Activated CD8-positive, alpha-beta T cell treated with anti-CD3 and anti-CD28 coated beads, Interleukin-2, amount 10 ng/mL, durations not matched to agents 7 days and 5 days (primary cell): ENCODE results near the gene NIFK. TPM values are rescaled to one million over a fixed set of nuclear protein-coding genes. Genes with fewer than 3 reads are reported as not detected.

ENCODE experiments used
- ATAC-seq: fragments of 150-1000 bp; cut with Tn5 transposase; one replicate; pipeline ENCODE4 v1.10.0; 2021; ENCODE audit warnings: moderate library complexity
- CTCF ChIA-PET: fragments of 350-600 bp; sonication (Branson Sonifier 250); formaldehyde crosslinking; loops from one replicate; lab custom pipeline; 2021; ENCODE audit warnings: antibody characterized with exemption; lab: Charles Lee
- POLR2A ChIA-PET: fragments of 350-600 bp; sonication (Branson Sonifier 250); formaldehyde crosslinking; loops from one replicate; lab custom pipeline; 2021; ENCODE audit warnings: antibody characterized with exemption; lab: Charles Lee
- DNase-seq: peaks from one replicate; pipeline ENCODE4 v3.0.0-alpha.2; 2020
- H3K27ac Mint-ChIP-seq: one replicate; pipeline ENCODE4 v1.8.0; 2021; ENCODE audit warnings: mild to moderate bottlenecking, mixed read lengths
- H3K27me3 Mint-ChIP-seq: one replicate; pipeline ENCODE4 v1.8.0; 2021; ENCODE audit warnings: low read depth, mixed read lengths
- H3K36me3 Mint-ChIP-seq: one replicate; pipeline ENCODE4 v1.8.0; 2021; ENCODE audit warnings: low read depth, mixed read lengths
- H3K4me1 Mint-ChIP-seq: one replicate; pipeline ENCODE4 v1.8.0; 2021; ENCODE audit warnings: low read depth, mixed read lengths
- H3K4me3 Mint-ChIP-seq: one replicate; pipeline ENCODE4 v1.8.0; 2021; ENCODE audit warnings: mild to moderate bottlenecking, mixed read lengths
- H3K9me3 Mint-ChIP-seq: one replicate; pipeline ENCODE4 v1.8.0; 2022; ENCODE audit warnings: mixed read lengths; ENCODE audit not compliant: insufficient read depth
- total RNA-seq, 2 experiments: library from RNA; stranded (reverse); gene quantifications; one replicate each; pipeline ENCODE4 v1.2.3, GENCODE V29; 2021

Gene NIFK
- total RNA-seq, result 10 to 100 TPM; 79.8 to 80.1 TPM

DNA sequence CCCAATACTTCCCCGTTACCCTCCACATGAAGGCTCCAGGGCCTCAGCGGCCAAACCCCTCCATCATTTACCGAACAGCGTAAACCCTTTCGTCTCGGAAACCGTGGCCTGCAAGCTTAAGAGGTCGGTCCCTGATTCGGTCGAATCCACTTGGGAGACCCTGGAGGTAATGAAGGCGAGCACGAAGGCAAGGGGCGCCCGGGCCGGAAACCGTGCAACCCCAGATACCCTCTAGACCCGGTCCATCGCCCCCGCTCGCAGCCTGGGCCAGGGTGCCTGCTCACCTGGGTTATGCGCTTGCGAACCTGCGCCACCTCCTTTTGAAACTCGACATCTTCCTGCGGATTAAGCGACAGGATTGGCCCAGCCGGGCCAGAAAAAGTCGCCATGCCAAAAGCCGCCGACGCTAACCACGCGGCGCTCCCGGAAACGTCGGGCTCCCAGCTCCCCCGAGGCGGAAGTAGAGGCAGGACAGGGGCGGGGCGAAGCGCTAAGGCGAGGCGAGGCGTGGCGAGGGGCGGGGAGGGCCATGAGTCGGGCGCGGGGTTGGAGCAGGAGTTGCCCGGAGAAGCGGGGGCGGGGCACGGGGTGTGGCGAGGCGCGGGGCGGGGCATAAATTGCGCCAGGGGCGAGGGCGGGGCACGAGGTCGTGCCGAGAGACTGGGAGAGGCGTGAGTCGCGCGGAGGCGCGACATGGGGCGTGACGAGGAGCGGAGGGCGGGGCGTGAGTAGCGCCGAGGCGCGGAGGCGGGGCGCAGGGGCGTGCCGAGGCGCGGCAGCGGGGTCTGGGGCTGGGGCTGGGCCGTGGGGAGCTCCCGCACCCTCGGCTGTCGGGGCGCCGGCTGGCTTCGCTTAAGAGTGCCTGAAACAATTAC is at the start of gene NIFK:
NIFK (minus strand) TSS at position 414 of the 875 bp plus-strand sequence; CDS start at position 389, 25 bp downstream.
- H3K9me3 Mint-ChIP-seq, result no peaks in the 10 kb centered on the region
- peak; percentile 100 for DNase-seq
- peak within 1 kb of the TSS; percentile 97 for H3K27ac Mint-ChIP-seq
- H3K27me3 Mint-ChIP-seq, result peaks cover 3% of the 10 kb centered on the region
- H3K36me3 Mint-ChIP-seq, result peaks cover 28% of the 10 kb centered on the region
- ChIA-PET CTCF (interaction anchor here (0.8 to 2.3 kb wide), 9 partner anchors 12 to 206 kb away, joined by 3 to 10 read pairs (median 4); partner anchors contain the start of genes CLASP1, RNU4ATAC and TSN), POLR2A (interaction anchor here (1.0 to 4.6 kb wide), 6 partner anchors 20 to 206 kb away, joined by 3 to 41 read pairs (median 22); partner anchors contain the start of genes CLASP1, RNU4ATAC and TSN)
- H3K4me1 Mint-ChIP-seq, result peaks cover 47% of the 10 kb centered on the region
- peak; percentile 92 for ATAC-seq
- peak within 1 kb of the TSS; percentile 98 for H3K4me3 Mint-ChIP-seq

DNA sequence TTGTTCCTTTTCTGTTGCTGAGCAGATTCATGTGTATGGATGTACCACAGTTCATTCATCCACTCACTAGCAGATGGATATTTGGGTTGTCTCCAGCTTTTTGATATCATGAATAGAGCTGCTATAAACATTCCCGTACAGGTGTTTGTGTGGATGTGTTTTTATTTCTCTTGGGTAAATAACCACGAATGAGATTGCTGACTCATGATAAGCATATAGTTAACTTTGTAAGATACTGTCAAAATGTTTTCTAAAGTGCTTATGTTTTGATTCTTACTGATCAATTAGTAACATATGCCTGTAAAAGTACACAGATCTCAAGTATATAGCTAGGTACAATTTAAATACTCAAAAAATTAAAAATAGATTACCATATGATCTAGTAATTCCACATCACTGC is 46.5 kb upstream of the NIFK start:
- H3K4me3 Mint-ChIP-seq, result no peak overlapping the region
- H3K36me3 Mint-ChIP-seq, result no peaks in the 10 kb centered on the region
- H3K4me1 Mint-ChIP-seq, result no peaks in the 10 kb centered on the region
- peaks cover 18% of the 10 kb centered on the region for H3K27me3 Mint-ChIP-seq
- no peaks in the 10 kb centered on the region for H3K9me3 Mint-ChIP-seq
- DNase-seq (no peak), ATAC-seq (no peak)
- no peak overlapping the region for H3K27ac Mint-ChIP-seq
- CTCF ChIA-PET, result no interaction called here
- POLR2A ChIA-PET, result interaction anchor here (0.7 kb wide), 1 partner anchor 124 kb away, joined by 5 read pairs; no protein-coding TSS in a partner anchor

DNA sequence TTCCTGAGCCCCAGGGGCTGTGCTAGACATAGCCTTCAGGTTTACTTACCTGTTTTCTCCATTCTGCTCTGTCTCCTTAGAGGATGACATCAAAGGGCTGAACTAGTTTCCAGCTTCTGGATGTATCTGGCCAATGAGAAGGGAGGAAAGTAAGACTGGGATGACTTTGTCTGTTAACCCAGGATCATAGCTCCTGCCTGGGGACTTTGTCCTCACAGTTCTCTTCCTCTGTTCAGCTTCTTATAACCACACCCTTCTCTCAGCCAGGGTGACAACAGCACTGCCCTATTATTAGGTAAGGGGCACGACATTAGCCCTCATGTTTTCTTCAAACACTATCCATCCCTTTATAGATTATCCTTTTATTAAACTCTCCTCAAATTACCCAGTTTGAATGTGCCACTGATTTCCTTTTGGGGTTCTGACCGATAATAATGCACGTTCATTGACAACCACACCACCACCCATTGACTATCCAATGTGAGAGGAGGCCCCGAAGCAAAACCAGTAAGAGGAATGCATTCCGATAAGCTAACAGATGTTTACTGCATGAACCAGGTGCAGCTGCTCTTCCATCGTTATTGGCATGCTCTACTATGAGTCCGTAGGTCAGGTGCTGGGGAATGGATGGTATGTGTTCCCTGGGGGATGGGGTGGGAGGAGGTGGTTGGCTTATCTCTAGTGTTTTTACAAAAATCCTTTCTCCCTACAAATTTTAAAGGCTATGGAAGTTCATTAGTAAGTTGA is 42.2 kb upstream of the NIFK start:
- no peak overlapping the region for H3K27ac Mint-ChIP-seq
- H3K36me3 Mint-ChIP-seq, result no peaks in the 10 kb centered on the region
- ATAC-seq (no peak), DNase-seq (no peak)
- no peak overlapping the region for H3K4me3 Mint-ChIP-seq
- peaks cover 10% of the 10 kb centered on the region for H3K27me3 Mint-ChIP-seq
- POLR2A ChIA-PET, result no interaction called here
- H3K4me1 Mint-ChIP-seq, result no peaks in the 10 kb centered on the region
- no peaks in the 10 kb centered on the region for H3K9me3 Mint-ChIP-seq
- CTCF ChIA-PET, result no interaction called here

DNA sequence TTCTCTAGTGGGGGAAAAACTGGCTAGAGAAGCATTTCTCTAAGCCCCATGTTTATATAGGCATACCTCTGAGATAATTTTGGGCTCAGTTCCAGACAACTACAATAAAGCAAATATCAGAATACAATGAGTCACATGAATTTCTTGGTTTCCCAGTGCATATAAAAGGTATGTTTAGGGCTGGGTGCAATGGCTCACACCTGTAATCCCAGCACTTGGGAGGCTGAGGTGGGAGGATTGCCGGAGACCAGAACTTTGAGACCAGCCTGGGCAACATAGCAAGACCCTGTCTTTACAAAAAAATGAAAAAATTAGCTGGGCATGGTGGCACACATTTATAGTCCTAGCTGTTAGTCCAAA is 41.0 kb upstream of the NIFK start:
- DNase-seq, result no peak
- Mint-ChIP-seq H3K27ac (no peak overlapping the region), H3K4me3 (no peak overlapping the region), H3K36me3 (no peaks in the 10 kb centered on the region), H3K27me3 (peaks cover 2% of the 10 kb centered on the region), H3K9me3 (no peaks in the 10 kb centered on the region), H3K4me1 (no peaks in the 10 kb centered on the region)
- ATAC-seq, result no peak
- ChIA-PET CTCF (no interaction called here), POLR2A (no interaction called here)

DNA sequence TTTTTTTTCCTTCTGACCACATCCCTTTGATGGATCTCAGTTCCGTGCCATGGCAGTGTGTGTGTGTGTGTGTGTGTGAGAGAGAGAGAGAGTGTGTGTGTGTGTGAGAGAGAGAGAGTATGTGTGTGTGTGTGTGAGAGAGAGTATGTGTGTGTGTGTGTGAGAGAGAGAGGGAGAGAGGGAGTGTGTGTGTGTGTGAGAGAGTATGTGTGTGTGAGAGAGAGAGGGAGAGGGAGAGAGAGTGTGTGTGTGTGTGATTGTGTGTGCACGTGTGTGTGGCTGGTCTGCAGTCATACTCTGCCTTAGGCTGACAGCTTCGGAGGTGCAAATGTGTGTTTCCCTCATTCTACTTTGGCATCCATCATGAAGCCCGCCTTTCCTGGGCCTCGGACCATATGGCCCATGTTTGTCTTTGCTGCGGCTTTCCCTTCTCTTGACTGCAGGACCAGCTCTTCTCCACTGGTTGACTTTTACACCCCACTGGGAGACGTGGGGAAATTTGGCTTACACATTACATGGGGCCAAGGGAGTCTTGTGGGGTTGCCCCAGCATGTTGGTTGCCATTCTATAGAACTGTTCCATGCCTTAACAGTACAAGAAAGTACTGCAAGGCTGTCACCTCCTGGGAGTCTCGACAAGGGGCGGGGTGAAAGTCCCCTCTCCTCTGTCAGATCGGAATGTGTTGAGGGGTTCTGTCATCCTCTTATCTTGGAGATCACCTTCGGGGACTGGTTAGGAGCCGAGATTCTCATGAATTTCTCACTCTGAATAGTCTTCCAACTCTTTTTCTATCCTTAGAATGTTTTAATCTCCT is 40.4 kb upstream of the NIFK start:
- H3K27me3 Mint-ChIP-seq, result peaks cover 1% of the 10 kb centered on the region
- no peak for ATAC-seq
- ChIA-PET CTCF (no interaction called here), POLR2A (no interaction called here)
- H3K4me3 Mint-ChIP-seq, result no peak overlapping the region
- no peak overlapping the region for H3K27ac Mint-ChIP-seq
- no peaks in the 10 kb centered on the region for H3K4me1 Mint-ChIP-seq
- H3K36me3 Mint-ChIP-seq, result no peaks in the 10 kb centered on the region
- DNase-seq, result no peak
- no peaks in the 10 kb centered on the region for H3K9me3 Mint-ChIP-seq

DNA sequence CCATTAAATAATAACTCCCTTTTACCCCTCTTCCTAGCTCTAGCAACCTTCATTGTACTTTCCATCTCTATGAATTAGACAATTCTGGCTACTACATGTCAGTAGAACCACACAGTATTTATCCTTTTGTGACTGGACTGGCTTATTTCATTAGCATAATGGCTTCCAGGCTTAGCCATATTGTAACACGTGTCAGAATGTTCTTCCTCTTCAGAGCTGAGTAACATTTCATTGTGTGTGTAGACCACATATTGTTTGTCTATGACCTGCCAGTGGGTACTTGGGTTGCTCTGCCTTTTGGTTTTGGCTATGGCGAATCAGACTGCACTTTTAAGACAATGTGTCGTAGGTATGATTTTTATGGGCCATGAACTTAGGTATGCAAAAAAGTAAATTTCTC is 39.7 kb upstream of the NIFK start:
- Mint-ChIP-seq H3K27ac (no peak overlapping the region), H3K9me3 (no peaks in the 10 kb centered on the region), H3K4me3 (no peak overlapping the region), H3K27me3 (no peaks in the 10 kb centered on the region), H3K36me3 (no peaks in the 10 kb centered on the region), H3K4me1 (no peaks in the 10 kb centered on the region)
- ChIA-PET CTCF (no interaction called here), POLR2A (no interaction called here)
- DNase-seq (no peak), ATAC-seq (no peak)

DNA sequence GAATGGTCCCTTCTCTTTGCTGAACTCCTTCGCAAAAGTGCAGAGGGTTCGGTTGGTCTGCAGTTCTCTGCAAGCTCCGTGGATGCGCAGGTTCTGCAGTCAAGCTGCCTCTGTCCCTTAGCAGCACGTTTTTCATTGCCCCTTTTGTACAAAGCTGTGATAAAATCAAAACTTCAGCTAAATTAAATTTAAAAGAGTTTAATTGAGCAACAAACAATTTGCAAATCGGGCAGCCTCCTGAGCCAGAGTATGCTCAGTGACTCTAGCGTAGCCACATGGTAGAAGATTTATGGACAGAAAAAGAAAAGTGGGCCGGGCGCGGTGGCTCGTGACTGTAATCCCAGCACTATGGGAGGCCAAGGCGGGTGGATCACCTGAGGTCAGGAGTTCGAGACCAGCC is 37.6 kb upstream of the NIFK start:
- POLR2A ChIA-PET, result no interaction called here
- Mint-ChIP-seq H3K36me3 (peaks cover 3% of the 10 kb centered on the region), H3K4me3 (no peak overlapping the region), H3K4me1 (no peaks in the 10 kb centered on the region), H3K27ac (no peak overlapping the region), H3K9me3 (no peaks in the 10 kb centered on the region), H3K27me3 (no peaks in the 10 kb centered on the region)
- ATAC-seq (no peak), DNase-seq (no peak)
- CTCF ChIA-PET, result no interaction called here

DNA sequence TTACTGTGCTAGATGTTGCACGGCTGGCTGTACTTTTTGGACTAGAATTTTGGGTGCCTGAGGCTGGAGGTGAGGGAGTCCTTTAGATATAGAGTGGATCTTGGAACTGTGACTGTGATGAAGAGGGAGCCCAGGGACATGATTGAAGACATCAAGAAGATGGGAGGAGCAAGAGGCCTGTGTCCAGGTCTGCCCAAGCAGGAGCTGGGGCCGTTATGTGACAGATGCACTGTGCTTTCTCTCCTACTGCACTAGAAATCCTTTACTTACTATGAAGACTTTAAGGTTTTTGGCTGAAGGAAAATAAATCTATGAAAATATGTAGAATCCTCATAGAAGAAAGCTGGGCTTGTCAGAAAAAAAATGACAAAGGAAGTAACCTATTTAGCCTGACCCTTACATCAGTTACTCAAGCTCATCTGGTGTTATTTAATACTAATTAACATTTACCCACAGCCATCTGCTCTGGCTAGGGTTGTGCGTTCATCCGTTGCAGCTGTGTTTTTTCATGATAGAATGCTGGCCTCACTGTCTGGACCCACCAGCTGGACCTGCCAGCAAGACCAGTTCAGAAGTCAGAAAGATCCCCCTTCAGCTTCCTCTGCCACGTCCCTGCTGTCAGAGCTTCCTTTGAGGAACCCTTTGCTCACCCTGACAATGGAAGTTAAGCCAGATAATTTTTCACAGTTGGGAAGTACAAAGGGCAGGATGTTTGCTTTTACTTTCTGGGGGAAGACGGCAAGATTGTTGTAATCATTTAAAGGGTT is 35.5 kb upstream of the NIFK start:
- ATAC-seq, result no peak
- DNase-seq, result no peak
- H3K4me3 Mint-ChIP-seq, result no peak overlapping the region
- H3K27ac Mint-ChIP-seq, result no peak overlapping the region
- H3K9me3 Mint-ChIP-seq, result no peaks in the 10 kb centered on the region
- ChIA-PET CTCF (no interaction called here), POLR2A (interaction anchor here (0.9 kb wide), 1 partner anchor 124 kb away, joined by 3 read pairs; no protein-coding TSS in a partner anchor)
- no peaks in the 10 kb centered on the region for H3K27me3 Mint-ChIP-seq
- peaks cover 12% of the 10 kb centered on the region for H3K36me3 Mint-ChIP-seq
- H3K4me1 Mint-ChIP-seq, result no peaks in the 10 kb centered on the region

DNA sequence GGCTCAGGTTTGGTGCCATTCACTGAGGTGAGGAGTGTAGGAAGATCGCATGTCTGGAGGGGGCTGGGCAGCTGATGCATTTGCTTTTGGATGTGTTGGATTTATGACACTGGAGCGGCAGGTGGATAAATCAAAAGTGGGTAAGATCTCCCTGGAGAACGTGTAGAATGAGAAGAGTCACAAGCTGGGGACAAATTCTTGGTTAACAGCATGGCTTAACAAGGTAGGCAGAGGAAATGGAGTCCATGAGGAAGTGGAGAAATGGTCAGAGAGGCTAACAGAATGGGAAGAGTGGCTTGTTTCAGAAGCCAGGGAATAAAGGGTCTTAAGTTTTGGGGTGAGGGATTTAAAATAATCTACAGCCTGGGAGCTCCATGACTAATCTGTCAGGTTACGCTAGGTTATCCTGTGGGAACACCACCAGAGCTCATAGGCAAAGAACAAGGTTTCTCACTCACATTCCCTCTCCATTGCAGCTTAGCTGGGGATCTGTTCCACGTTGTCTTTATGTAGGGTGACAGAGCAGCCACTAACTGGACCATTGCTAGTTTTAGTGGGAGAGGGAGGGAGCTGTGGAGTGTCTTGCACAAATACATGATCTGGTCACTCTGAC is 31.6 kb upstream of the NIFK start:
- Mint-ChIP-seq H3K4me3 (no peak overlapping the region), H3K27me3 (no peaks in the 10 kb centered on the region), H3K4me1 (no peaks in the 10 kb centered on the region), H3K9me3 (no peaks in the 10 kb centered on the region), H3K27ac (no peak overlapping the region), H3K36me3 (peaks cover 45% of the 10 kb centered on the region)
- POLR2A ChIA-PET, result no interaction called here
- no peak for DNase-seq
- no peak for ATAC-seq
- CTCF ChIA-PET, result no interaction called here

DNA sequence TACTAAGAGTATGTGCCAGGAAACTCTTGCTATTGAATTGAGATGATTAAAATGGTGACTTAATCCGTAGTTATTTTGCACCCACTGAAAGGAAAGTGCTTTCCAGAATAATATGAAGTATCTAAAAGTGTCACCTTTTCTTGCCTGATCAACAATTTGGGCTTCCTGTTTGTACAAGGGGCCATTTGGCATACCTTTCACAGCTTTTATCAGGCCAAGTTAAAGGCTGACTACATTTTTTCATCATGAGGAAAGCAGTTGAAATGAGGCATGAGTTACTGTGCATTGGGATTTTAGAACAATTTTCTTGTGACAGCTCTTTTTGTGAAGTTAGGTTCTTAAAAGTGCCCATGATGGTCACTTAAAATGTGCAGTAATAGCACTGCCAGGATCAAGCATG is 29.9 kb upstream of the NIFK start:
- POLR2A ChIA-PET, result no interaction called here
- peaks cover 50% of the 10 kb centered on the region for H3K36me3 Mint-ChIP-seq
- no peaks in the 10 kb centered on the region for H3K27me3 Mint-ChIP-seq
- CTCF ChIA-PET, result no interaction called here
- no peak for ATAC-seq
- no peak overlapping the region for H3K4me3 Mint-ChIP-seq
- H3K27ac Mint-ChIP-seq, result no peak overlapping the region
- no peak for DNase-seq
- no peaks in the 10 kb centered on the region for H3K9me3 Mint-ChIP-seq
- H3K4me1 Mint-ChIP-seq, result no peaks in the 10 kb centered on the region
